A549 (cell line): ENCODE measurements around the gene ZNF491.

Source experiments
- CTCF ChIP-seq: fragments of >200 bp; sonication (Bioruptor Twin); formaldehyde crosslinking; IDR thresholded peaks from 3 replicates; pipeline ENCODE4 v1.5.1; 2016
- EP300 ChIP-seq, 2 experiments: fragments of >200 bp; sonication (Bioruptor Twin); formaldehyde crosslinking; IDR thresholded peaks; 2 replicates in 1 of 2; 3 replicates in 1 of 2; pipeline ENCODE4 v1.6.1; 2016 to 2017
- KDM1A ChIP-seq: fragments of 200-600 bp; sonication (generic); IDR thresholded peaks from 2 replicates; pipeline ENCODE4 v1.6.1; 2016; ENCODE audit warnings: low read depth, mild to moderate bottlenecking
- MAFK ChIP-seq: fragments of 450-650 bp; IDR thresholded peaks from 2 replicates; pipeline ENCODE4 v1.6.1; 2014; ENCODE audit not compliant: partially characterized antibody
- POLR2A ChIP-seq: IDR thresholded peaks from 2 replicates; pipeline ENCODE4 v1.6.1; 2012; ENCODE audit warnings: mild to moderate bottlenecking, low read length
- RCOR1 ChIP-seq: fragments of 150-350 bp; IDR thresholded peaks from 2 replicates; pipeline ENCODE4 v1.6.1; 2014; ENCODE audit warnings: antibody characterized with exemption, low read length, low read depth
- REST ChIP-seq: fragments of 200-600 bp; sonication (generic); IDR thresholded peaks from 2 replicates; pipeline ENCODE4 v1.6.1; 2016; ENCODE audit warnings: antibody characterized with exemption, mild to moderate bottlenecking, moderate library complexity
- SMC3 ChIP-seq: fragments of >200 bp; sonication (Bioruptor Twin); formaldehyde crosslinking; IDR thresholded peaks from 3 replicates; pipeline ENCODE4 v1.6.1; 2018; ENCODE audit warnings: inconsistent platforms

- no peak for TF ChIP-seq MAFK
- TF ChIP-seq REST, result no peak
- no peak for TF ChIP-seq EP300 (IDR thresholded peaks at IDR 0.05)
- TF ChIP-seq POLR2A, result no peak
- no peak for TF ChIP-seq CTCF
- TF ChIP-seq RCOR1, result no peak
- no peak for TF ChIP-seq KDM1A
- TF ChIP-seq SMC3, result no peak
Observed at GRCh38 chr19:11769995-11770394, 28.3 kb upstream of the ZNF491 start.
